ENCODE data around the gene CNNM1. TPM values are rescaled to one million over a fixed set of nuclear protein-coding genes. Genes with fewer than 3 reads are reported as not detected.

CNNM1 gene
- total RNA-seq, 1 experiment from 2014 or later, result 0.90 TPM

GRCh38 chr10:99290306-99290705 is 38.9 kb upstream of the CNNM1 start:
- ChIA-PET POLR2A (interaction anchor here (0.6 kb wide), 1 partner anchor 117 kb away, joined by 6 read pairs; no protein-coding TSS in a partner anchor), CTCF (interaction anchor here (1.4 kb wide), 1 partner anchor 14 kb away, joined by 3 read pairs; no protein-coding TSS in a partner anchor)
- DNase-seq (ENCODE audit: low spot score), result no peak
- H3K4me1 Mint-ChIP-seq, result no peaks in the 10 kb centered on the region
- no peak overlapping the region for H3K27ac Mint-ChIP-seq
- H3K36me3 Mint-ChIP-seq, result no peaks in the 10 kb centered on the region
- TF ChIP-seq CBFB (CRISPR knock-in tag; IDR thresholded peaks at IDR 0.05; ENCODE audit: low read depth) (no peak), FOXP1 (CRISPR knock-in tag; IDR thresholded peaks at IDR 0.05; ENCODE audit: borderline replicate concordance) (no peak), TCF7 (CRISPR knock-in tag; IDR thresholded peaks at IDR 0.05; ENCODE audit: low read depth) (no peak), ZNF232 (CRISPR knock-in tag; IDR thresholded peaks at IDR 0.05) (no peak), ZNF532 (CRISPR knock-in tag; IDR thresholded peaks at IDR 0.05; ENCODE audit: borderline replicate concordance) (no peak), ZBTB21 (CRISPR knock-in tag; IDR thresholded peaks at IDR 0.05; ENCODE audit: borderline replicate concordance) (no peak), SMAD4 (CRISPR knock-in tag; IDR thresholded peaks at IDR 0.05) (no peak), FOXK1 (CRISPR knock-in tag; IDR thresholded peaks at IDR 0.05) (no peak), IRF2 (CRISPR knock-in tag; IDR thresholded peaks at IDR 0.05; ENCODE audit: borderline replicate concordance, low read depth) (no peak)
- no peak overlapping the region for H3K4me3 Mint-ChIP-seq
- no peaks in the 10 kb centered on the region for H3K9me3 Mint-ChIP-seq
- no peaks in the 10 kb centered on the region for H3K27me3 Mint-ChIP-seq (ENCODE audit: low read depth)
- ATAC-seq, result no peak

GRCh38 chr10:99292159-99292558 is 37.0 kb upstream of the CNNM1 start:
- POLR2A ChIA-PET, result no interaction called here
- DNase-seq (ENCODE audit: low spot score), result no peak
- Mint-ChIP-seq H3K27me3 (ENCODE audit: low read depth) (no peaks in the 10 kb centered on the region), H3K4me3 (no peak overlapping the region), H3K4me1 (no peaks in the 10 kb centered on the region), H3K36me3 (no peaks in the 10 kb centered on the region), H3K27ac (no peak overlapping the region), H3K9me3 (no peaks in the 10 kb centered on the region)
- CTCF ChIA-PET, result no interaction called here
- TF ChIP-seq TEAD4 (CRISPR knock-in tag; IDR thresholded peaks at IDR 0.05) (no peak), NFE2L1 (CRISPR knock-in tag; IDR thresholded peaks at IDR 0.05) (no peak), JUN (CRISPR knock-in tag; IDR thresholded peaks at IDR 0.05) (no peak), SOX15 (CRISPR knock-in tag; IDR thresholded peaks at IDR 0.05) (no peak)
- TF ChIP-seq, protein P1, sequence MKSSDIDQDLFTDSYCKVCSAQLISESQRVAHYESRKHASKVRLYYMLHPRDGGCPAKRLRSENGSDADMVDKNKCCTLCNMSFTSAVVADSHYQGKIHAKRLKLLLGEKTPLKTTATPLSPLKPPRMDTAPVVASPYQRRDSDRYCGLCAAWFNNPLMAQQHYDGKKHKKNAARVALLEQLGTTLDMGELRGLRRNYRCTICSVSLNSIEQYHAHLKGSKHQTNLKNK (CRISPR knock-in tag; IDR thresholded peaks at IDR 0.05), result no peak
- no peak for ATAC-seq

DNA sequence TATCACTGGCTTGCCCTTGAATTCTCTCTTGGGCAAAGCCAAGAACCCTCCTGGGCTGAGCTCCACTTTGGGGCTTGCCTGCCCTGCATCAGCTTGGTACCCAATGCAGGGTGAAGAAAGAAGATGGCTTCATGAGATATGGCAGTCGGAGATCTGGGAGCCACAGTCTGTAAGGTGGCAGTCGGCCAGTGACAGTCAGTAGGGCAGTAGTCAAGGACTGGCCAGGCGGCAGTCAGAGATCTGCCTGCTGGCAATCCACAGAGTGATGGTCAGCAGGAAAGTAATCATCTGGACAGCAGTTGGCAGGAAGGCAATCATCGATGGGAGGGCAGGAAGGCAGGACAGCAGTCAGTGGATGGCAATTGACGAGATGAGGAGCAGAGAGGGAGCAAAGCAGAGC is 32.6 kb upstream of the CNNM1 start:
- ATAC-seq (no peak), DNase-seq (ENCODE audit: low spot score) (no peak)
- Mint-ChIP-seq H3K27me3 (ENCODE audit: low read depth) (no peaks in the 10 kb centered on the region), H3K27ac (no peak overlapping the region), H3K36me3 (no peaks in the 10 kb centered on the region), H3K4me3 (no peak overlapping the region), H3K4me1 (no peaks in the 10 kb centered on the region), H3K9me3 (no peaks in the 10 kb centered on the region)
- ChIA-PET POLR2A (no interaction called here), CTCF (interaction anchor here (1.1 to 1.2 kb wide), 2 partner anchors 50 to 62 kb away, joined by 3 to 5 read pairs; no protein-coding TSS in a partner anchor)
- TF ChIP-seq CTCF (IDR thresholded peaks at IDR 0.05) (no peak), ZNF671 (CRISPR knock-in tag; IDR thresholded peaks at IDR 0.05) (no peak), MXD4 (CRISPR knock-in tag; IDR thresholded peaks at IDR 0.05; ENCODE audit: borderline replicate concordance) (no peak), SMAD3 (CRISPR knock-in tag; IDR thresholded peaks at IDR 0.05; ENCODE audit: borderline replicate concordance) (no peak), ZNF425 (CRISPR knock-in tag; conservative IDR thresholded peaks at IDR 0.05) (no peak)
- TF ChIP-seq, protein P2, sequence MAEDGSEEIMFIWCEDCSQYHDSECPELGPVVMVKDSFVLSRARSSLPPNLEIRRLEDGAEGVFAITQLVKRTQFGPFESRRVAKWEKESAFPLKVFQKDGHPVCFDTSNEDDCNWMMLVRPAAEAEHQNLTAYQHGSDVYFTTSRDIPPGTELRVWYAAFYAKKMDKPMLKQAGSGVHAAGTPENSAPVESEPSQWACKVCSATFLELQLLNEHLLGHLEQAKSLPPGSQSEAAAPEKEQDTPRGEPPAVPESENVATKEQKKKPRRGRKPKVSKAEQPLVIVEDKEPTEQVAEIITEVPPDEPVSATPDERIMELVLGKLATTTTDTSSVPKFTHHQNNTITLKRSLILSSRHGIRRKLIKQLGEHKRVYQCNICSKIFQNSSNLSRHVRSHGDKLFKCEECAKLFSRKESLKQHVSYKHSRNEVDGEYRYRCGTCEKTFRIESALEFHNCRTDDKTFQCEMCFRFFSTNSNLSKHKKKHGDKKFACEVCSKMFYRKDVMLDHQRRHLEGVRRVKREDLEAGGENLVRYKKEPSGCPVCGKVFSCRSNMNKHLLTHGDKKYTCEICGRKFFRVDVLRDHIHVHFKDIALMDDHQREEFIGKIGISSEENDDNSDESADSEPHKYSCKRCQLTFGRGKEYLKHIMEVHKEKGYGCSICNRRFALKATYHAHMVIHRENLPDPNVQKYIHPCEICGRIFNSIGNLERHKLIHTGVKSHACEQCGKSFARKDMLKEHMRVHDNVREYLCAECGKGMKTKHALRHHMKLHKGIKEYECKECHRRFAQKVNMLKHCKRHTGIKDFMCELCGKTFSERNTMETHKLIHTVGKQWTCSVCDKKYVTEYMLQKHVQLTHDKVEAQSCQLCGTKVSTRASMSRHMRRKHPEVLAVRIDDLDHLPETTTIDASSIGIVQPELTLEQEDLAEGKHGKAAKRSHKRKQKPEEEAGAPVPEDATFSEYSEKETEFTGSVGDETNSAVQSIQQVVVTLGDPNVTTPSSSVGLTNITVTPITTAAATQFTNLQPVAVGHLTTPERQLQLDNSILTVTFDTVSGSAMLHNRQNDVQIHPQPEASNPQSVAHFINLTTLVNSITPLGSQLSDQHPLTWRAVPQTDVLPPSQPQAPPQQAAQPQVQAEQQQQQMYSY (CRISPR knock-in tag; IDR thresholded peaks at IDR 0.05), result no peak
